GM18861 (cell line): ENCODE results near the gene PHF1.
A peak's percentile ranks its signal among the peaks of the same experiment; 100 is the strongest.
"Not testable (repeated sequence)": the region's sequence is repeated elsewhere in the genome, so short reads cannot be mapped to it uniquely, and the experiment has no call there.

Source experiments
- ATAC-seq: cut with Tn5 transposase; IDR thresholded peaks from one replicate; pipeline ENCODE4 v1.9.1; 2021; ENCODE audit not compliant: unreplicated experiment

Gene PHF1

DNA sequence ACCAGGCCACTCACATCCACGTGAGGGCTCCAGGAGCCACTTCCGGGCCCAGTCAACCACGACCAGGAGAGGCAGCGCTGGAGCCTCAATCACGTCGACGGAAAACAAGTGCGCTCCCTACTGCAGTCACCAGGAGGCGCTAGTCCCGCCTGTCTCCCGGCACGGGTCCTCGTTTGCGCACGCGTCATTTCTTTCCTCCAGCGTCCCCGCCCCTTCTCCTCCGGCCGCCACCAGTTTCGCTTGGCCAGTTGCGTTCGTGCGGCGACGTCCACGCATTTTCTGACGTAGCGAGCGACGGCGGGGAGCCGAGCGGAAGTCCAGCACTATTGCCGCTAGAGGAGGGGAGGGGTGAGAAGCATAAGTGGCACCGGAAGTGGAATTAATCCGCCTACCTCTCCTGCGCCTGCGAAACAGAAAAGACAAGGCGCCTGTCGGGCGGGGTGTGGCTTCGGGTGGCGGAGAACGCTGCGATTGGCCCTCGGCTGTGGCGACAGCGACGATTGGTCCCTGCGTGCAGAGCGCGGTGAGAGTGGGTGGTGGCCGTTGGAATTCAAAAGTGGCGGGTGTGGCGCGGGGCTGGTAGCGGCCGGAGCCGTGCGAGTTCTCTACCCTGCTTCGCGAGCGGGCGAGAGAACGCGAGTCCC is 19.4 kb upstream of the PHF1 start, which contains the start of gene KIFC1:
Gene KIFC1, plus strand, starts transcription at position 546 of the 644 bp plus-strand sequence. CDS start 163 bp downstream, outside the sequence.
- peak; percentile 83 for ATAC-seq

DNA sequence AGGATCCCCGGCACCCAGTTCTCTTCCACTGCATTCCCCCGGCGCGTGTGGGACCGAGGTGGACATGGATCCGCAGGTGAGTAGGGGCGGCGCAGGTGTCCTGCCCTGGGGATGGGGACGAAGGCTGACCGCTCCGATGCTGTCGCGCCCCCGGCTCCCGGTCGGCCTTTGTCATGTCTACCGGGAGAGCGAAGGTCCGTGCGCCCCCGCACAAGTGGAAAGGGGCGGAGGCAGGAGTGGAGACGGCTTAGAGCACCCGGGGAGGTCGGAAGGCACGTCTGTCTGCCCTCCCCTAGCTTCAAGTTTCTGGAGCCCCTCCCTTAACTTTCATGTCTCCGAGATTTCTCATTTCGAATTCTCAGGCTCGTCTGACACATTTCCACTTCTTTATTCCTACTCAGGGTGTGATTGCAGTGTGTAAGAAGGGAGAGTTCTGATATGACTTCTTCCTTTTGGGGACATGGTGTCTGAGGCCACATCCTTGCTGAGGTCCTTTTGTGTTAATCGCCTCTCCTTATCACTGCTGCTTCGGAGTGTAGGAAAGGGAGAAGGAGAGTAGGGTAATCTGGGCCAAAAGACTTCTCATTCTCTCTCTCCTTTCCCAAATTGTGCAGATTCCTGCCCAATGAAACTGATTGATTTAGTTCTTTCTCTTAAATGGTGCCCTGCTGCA is 18.8 kb upstream of the PHF1 start:
- peak; percentile 1 for ATAC-seq

DNA sequence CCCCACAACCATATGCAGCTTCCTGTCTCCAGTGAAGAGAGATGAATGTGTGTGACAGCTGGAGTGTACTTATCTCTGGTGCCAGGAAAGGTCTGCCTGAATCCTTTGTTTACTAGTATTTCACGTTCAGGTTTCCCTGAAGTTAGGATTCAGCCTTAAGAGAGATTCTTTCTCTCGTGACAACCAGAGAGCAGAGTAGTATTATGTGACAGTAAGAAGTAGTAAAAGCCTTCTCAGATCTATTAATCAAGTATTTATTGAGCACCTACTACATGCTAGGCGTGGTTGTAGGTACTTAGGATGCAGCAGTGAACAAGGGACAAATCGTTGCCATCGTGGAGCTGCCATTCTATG is 18.2 kb upstream of the PHF1 start:
- no peak for ATAC-seq

DNA sequence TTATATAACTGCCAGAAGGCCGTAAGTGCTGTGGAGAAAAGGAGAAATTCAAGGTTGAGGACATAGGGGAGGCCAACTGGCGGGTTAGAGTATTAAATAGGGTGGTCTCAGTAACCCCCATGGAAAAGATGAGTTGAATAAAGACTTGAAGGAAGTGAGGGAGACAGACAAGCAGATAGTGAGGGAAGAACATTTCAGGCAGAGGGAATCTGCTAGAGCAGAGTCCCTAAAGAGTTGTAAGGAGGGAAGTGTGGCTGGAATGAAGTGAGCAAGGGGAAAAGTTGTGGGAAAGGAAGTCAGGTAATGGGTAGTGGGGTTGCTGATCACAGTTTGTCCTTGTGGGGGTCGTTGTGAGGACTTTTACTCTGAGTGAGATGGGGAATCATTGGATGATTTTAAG is 17.8 kb upstream of the PHF1 start:
- no peak for ATAC-seq

DNA sequence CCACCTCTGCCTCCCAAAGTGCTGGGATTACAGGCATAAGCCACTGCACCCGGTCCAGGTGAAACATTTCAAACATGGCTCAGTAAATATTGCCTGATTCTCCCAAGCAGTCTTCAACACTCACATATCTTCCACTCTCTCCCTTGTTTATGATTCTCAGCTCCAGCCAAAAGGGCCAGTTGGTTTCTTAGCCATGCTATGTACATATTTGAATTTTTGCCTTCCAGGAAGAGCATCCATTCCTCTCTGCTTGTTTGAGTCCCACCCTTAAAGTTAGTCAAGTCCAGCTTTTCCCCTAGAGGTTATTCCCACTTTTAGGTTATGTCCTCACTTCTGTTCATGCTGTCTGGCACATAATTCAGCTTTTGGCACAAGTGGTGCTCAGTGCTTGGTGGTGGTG is 13.3 kb upstream of the PHF1 start:
- ATAC-seq = no peak

DNA sequence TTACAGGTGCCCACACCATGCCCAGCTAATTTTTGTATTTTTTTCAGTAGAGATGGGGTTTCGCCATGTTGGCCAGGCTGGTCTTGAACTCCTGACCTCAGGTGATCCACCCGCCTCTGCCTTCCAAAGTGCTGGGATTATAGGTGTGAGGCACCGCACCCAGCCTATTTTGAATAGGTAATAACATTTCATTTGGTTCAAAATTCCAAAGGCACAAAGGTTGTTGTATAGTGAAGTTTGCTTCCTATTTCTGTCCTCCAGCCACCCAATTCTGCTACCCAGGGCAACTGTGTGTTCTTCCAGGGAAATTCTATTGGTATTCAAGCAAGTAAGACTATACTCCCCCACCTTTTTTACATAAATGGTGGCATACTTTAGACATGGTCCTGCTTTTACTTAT is 12.2 kb upstream of the PHF1 start:
- ATAC-seq = not testable (repeated sequence)

DNA sequence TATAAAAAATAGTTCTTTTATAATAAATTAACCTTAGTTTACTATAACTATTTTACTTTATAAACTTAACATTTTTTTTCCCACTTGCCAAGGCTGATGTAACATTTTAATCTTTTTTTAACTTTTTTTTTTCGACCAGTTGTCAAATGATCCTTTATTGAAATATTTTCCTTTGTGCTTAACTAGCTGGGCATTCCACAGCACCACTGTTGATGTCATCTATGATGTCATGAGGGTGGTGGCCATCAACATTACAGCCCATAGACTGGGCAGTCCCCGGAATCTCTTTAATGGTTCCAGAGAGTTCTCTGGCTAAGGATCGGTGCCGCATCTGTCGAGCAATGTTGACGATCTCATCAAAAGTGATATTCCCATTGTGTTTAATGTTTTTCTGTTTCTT is 10.9 kb upstream of the PHF1 start:
- not testable (repeated sequence) for ATAC-seq

DNA sequence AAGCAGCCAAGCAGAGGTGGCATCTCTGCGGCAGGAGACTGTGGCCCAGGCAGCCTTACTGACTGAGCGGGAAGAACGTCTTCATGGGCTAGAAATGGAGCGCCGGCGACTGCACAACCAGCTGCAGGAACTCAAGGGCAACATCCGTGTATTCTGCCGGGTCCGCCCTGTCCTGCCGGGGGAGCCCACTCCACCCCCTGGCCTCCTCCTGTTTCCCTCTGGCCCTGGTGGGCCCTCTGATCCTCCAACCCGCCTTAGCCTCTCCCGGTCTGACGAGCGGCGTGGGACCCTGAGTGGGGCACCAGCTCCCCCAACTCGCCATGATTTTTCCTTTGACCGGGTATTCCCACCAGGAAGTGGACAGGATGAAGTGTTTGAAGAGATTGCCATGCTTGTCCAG is 5.9 kb upstream of the PHF1 start:
- ATAC-seq = no peak

DNA sequence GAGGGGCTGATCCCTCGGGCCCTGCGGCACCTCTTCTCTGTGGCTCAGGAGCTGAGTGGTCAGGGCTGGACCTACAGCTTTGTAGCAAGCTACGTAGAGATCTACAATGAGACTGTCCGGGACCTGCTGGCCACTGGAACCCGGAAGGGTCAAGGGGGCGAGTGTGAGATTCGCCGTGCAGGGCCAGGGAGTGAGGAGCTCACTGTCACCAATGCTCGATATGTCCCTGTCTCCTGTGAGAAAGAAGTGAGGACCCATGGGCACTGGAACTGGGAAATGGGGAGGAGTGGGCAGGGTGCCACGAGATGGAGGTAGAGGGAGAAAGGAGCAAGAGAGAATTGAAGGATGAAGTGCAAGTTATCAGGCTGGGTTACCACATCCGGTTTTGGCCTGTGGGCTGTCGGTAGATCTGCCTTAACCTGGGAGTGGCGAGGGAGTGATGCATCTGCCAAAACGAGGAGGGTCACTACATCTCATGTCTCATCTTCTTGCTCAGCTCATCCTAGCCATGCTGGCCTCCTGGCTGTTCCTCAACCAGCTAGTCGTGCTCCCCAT is 5.4 kb upstream of the PHF1 start:
- no peak for ATAC-seq

DNA sequence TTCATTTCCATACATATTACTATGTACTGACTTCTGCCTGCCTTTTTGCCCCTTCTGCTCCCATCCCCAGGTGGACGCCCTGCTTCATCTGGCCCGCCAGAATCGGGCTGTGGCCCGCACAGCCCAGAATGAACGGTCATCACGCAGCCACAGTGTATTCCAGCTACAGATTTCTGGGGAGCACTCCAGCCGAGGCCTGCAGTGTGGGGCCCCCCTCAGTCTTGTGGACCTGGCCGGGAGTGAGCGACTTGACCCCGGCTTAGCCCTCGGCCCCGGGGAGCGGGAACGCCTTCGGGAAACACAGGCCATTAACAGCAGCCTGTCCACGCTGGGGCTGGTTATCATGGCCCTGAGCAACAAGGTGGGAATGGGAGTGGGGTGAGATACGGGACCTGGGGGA is 4.7 kb upstream of the PHF1 start:
- no peak for ATAC-seq

DNA sequence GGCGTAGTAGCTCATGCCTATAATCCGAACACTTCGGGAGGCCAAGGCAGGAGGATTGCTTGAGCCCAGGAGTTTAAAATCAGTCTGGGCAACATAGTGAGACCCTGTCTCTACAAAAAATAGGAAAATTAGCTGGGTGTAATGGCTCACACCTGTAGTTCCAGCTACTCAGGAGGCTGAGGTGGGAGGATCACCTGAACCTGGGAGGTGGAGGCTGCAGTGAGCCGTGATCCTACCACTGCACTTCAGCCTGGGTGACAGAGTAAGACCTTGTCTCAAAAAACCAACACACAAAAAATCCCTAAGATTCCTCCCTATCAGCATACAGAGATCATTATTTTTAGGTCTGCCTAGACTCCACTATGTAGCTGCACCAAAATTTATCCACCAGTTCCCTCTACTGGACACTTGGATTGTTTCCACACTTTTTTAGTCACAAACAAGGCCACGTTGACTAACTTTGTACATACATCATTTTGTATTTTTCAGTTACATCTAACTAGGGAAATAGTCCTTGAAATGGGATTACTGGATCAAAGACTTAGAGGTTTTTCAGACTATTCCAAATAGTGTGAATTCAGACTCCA is 3.6 kb upstream of the PHF1 start:
- ATAC-seq = no peak

DNA sequence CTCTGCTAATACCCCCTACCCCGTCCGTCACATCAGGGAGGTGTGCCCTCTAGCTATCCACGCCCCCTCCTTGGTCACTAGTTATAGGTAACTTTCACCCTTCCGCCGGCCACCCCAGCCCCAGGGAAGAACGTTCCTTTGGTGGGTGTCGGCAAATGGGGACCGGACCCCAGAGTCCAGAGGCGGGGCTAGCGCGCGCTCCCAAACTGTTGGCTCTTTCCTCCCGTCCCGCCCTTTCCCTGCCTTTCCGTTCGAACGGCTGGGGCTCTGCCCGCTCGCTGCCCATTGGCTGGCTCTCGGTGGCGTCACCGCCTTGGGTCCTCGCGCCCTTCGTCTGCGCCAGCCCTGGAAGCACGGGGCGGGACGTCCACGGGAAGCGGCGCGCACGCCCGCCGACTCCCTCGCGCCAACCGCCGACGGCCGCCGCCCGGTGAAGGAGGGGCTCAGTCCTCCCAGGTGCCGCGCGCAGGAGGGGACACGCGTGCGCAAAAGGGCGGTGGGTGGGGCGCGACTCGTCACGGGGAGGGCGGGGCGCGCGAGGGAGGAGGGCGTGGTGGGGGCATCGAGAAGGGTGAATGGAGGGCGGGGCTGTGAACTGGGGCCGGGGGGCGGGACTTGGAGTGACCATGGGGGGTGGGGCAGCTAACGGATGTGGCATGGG is 634 bp upstream of the PHF1 start:
- ATAC-seq = peak; percentile 80

DNA sequence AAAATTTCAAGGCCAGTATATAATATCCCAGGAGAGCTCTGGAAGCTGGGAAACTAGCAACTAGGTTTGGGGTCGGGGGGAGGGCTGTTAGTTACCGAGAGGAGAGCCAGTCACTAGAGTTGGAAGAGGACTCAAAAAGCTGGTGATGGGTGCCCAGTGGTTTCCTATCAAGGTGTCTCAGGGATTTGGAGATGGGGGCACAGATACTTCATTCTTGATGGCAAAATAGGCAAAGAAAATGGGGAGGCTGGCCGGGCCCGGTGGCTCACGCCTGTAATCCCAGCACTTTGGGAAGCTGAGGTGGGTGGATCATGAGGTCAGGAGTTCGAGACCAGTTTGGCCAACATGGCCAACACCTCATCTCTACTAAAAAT is 805 bp downstream of the PHF1 start:
- ATAC-seq = no peak

DNA sequence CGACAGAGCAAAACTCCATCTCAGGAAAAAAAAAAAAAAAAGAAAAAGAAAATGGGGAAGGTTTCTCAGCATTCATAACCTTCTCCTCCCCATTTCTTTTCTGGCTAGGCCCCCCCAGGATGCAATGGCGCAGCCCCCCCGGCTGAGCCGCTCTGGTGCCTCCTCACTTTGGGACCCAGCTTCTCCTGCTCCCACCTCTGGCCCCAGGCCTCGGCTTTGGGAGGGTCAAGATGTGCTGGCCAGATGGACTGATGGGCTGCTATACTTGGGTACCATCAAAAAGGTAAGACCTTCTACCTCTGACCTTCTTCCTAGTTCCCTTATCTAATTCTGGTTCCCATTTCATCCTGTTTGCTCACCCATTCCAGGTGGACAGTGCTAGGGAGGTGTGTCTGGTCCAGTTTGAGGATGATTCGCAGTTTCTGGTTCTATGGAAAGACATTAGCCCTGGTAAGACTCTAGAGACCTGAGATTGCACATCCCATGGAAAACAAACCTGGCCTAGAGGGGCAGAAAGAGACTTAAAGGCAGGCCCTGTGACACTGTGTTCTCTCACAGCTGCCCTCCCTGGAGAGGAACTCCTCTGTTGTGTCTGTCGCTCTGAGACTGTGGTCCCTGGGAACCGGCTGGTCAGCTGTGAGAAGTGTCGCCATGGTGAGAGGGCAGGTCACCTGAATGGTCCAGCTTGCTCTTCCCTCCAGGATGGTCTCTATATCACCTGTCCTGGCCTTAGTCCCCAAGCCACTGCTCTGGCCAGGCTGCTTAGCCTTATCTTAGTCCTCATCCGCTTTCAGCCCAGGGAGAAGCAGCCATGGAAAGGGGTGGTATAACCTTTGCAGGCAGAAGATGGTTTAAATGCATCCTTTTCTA is 1.6 kb downstream of the PHF1 start:
- ATAC-seq = no peak

DNA sequence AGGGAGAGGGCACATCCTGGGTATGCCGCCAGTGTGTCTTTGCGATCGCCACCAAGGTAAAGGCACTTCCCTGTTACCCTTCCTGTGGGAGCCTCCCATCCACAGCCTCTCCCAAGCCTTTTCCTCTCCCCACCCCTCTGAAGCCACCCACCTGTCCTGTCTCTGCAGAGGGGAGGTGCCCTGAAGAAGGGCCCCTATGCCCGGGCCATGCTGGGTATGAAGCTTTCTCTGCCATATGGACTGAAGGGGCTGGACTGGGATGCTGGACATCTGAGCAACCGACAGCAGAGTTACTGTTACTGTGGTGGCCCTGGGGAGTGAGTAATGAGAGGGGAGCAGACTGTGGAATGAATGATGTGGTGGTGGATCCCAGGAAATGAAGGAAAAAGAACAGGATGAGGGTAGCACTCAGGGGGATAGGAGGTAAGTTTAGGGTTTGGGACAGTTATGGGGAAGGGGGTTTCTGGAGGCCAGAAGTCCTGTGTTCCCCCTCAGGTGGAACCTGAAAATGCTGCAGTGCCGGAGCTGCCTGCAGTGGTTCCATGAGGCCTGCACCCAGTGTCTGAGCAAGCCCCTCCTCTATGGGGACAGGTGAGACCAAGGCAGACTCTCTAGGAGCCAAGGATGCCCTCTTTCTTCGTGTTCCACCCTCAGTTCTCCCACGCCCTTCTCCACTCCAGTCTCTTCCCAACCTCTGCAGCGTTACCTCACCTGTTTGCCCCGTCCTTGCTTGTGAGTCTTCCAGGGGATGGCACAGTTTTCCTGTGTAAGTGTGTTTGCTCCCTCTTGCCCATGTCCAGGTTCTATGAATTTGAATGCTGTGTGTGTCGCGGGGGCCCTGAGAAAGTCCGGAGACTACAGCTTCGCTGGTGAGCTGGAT is 2.7 kb downstream of the PHF1 start:
- ATAC-seq = no peak

DNA sequence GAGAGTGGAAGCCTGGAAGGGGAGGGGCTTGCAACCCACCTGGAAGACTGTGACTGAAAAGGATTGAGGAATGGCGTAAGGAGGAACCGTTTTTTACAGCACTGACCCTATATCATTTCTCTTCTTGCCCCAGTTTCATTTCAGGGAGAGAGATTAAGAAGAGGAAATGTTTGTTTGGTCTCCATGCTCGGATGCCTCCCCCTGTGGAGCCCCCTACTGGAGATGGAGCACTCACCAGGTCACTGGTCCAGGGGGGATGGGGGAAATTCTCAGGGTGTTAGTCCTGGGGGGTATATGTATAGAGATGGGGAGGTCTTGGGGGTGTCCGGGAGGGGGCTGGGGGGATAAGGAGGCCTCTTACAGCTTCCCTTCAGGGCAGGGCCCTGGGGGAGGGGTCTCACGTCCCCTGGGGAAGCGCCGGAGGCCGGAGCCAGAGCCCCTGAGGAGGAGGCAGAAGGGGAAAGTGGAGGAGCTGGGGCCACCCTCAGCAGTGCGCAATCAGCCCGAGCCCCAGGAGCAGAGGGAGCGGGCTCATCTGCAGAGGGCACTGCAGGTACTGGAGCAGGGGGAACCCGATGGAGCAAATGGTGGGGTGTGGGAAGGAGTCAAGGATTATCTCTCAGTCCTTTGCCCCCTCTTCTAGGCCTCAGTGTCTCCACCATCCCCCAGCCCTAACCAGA is 3.9 kb downstream of the PHF1 start:
- no peak for ATAC-seq

DNA sequence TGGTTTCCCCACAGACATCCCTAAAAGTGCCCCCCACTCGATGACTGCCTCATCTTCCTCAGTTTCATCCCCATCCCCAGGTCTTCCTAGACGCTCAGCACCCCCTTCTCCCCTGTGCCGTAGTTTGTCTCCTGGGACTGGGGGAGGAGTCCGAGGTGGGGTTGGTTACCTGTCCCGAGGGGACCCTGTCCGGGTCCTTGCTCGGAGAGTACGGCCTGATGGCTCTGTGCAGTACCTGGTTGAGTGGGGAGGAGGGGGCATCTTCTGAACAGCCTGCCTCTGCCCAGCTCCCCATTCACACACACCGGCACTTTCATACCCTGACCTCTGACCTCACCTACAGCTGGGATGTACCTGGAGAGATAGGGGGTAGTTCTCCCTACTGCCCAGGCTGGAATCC is 5.0 kb downstream of the PHF1 start:
- no peak for ATAC-seq

DNA sequence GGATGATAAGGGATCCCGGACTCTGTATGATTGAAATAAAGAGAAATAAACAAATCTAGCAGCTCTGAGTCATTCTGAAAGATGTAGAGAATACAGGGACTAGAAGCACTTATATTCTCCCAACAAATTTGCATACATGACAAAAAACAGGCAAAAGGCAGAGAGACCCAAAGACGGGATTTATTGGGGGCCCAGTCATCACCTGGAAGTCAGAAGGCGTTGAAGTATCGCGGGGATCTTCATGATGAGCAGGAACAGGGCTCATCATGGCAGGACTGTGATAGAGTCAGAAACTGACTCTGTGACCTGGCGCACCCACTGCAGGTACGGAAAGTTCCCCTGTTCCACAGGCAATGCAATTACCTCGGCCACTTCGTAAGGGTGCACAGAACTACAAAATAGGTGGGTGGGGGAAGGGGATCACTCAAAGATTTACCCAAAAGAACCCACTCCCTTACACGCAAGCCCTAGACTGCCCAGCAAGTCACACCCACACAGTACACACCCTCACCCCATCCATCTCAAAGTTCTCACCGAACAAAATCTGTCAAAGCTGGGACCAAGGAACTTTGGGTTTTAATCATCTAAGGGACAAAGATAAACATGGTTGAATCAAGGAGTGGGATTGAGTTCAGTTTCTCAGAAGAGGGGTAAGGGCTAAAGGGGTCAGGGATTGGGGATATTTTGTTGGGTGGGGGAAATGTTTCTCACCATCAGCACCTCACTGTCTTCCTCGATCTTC is 5.7 kb downstream of the PHF1 start:
- no peak for ATAC-seq
